ENCODE measurements around the gene ADI1. TPM values are rescaled to one million over a fixed set of nuclear protein-coding genes. Genes with fewer than 3 reads are reported as not detected.
"Not testable (repeated sequence)": the region's sequence is repeated elsewhere in the genome, so short reads cannot be mapped to it uniquely, and the experiment has no call there.

The ADI1 gene
- total RNA-seq, 4 donors from 2014 or later = 44.1 to 110 (median 78.1) TPM

GRCh38 chr2:3518496-3519254, 656 bp downstream of the ADI1 start:
- Histone ChIP-seq H3K4me1 (peaks cover 3 to 20% (median 12%) of the 10 kb centered on the region in 4 donors), H3K27me3 (no peaks in the 10 kb centered on the region), H3K4me3 (peak overlapping the region; percentile 70 to 97 (median 84)), H3K27ac (peak overlapping the region; percentile 97 to 100 (median 98)), H3K36me3 (peaks cover 0 to under 1% (median under 1%) of the 10 kb centered on the region in 4 donors), H3K9me3 (no peaks in the 10 kb centered on the region)
- in situ Hi-C loops (cut with MboI; ENCODE audit: low pct_ligation_motif_present in 1 of 4, low pct_unique_long_range_greater_than_20kb in 1 of 4, low sequenced_read_pairs in 3 of 4) (no loop called here), intact Hi-C loops (cut with DNase I; ENCODE audit: low total_unique reads) (no loop called here)
- WGBS, 2 donors (ENCODE audit: low coverage in 1 of 2) = 0% methylated on average over 53 of the region's 67 CpGs; no CpG with 5 or more reads in 1 of the 2 donors
- DNase-seq = peak; percentile 98
- no peak for TF ChIP-seq CTCF (IDR thresholded peaks at IDR 0.05)
- TF ChIP-seq EP300 (IDR thresholded peaks at IDR 0.05; ENCODE audit: low read depth) = no peak
- TF ChIP-seq POLR2AphosphoS5 (IDR thresholded peaks at IDR 0.05) = peak; percentile 69 to 85 (median 72)
- TF ChIP-seq POLR2A (IDR thresholded peaks at IDR 0.05) = peak; percentile 73

- no peaks in the 10 kb centered on the region for H3K27me3 ChIP-seq
- H3K36me3 ChIP-seq = peaks cover 0 to 8% (median 4%) of the 10 kb centered on the region in 4 donors
- intact Hi-C loops (cut with DNase I; ENCODE audit: low total_unique reads) (no loop called here), in situ Hi-C loops (cut with MboI; ENCODE audit: low pct_ligation_motif_present in 1 of 4, low pct_unique_long_range_greater_than_20kb in 1 of 4, low sequenced_read_pairs in 3 of 4) (no loop called here)
- H3K4me3 ChIP-seq = peak overlapping the region; percentile 70 to 97 (median 84)
- H3K27ac ChIP-seq = peak overlapping the region; percentile 97 to 100 (median 98)
- H3K4me1 ChIP-seq = peaks cover 3 to 16% (median 12%) of the 10 kb centered on the region in 4 donors
- no peaks in the 10 kb centered on the region for H3K9me3 ChIP-seq
- TF ChIP-seq CTCF (IDR thresholded peaks at IDR 0.05) (no peak), POLR2AphosphoS5 (IDR thresholded peaks at IDR 0.05) (no peak), EP300 (IDR thresholded peaks at IDR 0.05; ENCODE audit: low read depth) (no peak), POLR2A (IDR thresholded peaks at IDR 0.05) (no peak)
- DNase-seq = no peak
- WGBS, 2 donors (ENCODE audit: low coverage in 1 of 2) = 25 to 51% methylated on average over 2 to 3 of the region's 3 CpGs
Measured at GRCh38 chr2:3517948-3518495, 1.3 kb downstream of the ADI1 start.

GRCh38 chr2:3516831-3517230, 2.5 kb downstream of the ADI1 start:
- Histone ChIP-seq H3K4me3 (no peak overlapping the region), H3K4me1 (peaks cover 3 to 16% (median 12%) of the 10 kb centered on the region in 4 donors), H3K36me3 (peaks cover 0 to 19% (median 9%) of the 10 kb centered on the region in 4 donors), H3K9me3 (no peaks in the 10 kb centered on the region), H3K27ac (no peak overlapping the region), H3K27me3 (no peaks in the 10 kb centered on the region)
- WGBS, 2 donors (ENCODE audit: low coverage in 1 of 2) = 93 to 94% methylated on average over 2 to 3 of the region's 3 CpGs
- in situ Hi-C loops (cut with MboI; ENCODE audit: low pct_ligation_motif_present in 1 of 4, low pct_unique_long_range_greater_than_20kb in 1 of 4, low sequenced_read_pairs in 3 of 4) (no loop called here), intact Hi-C loops (cut with DNase I; ENCODE audit: low total_unique reads) (no loop called here)
- TF ChIP-seq EP300 (IDR thresholded peaks at IDR 0.05; ENCODE audit: low read depth) (no peak), CTCF (IDR thresholded peaks at IDR 0.05) (no peak), POLR2A (IDR thresholded peaks at IDR 0.05) (no peak)
- no peak for DNase-seq

GRCh38 chr2:3515438-3515837, 3.9 kb downstream of the ADI1 start:
- H3K36me3 ChIP-seq = peaks cover 0 to 30% (median 14%) of the 10 kb centered on the region in 4 donors
- DNase-seq; H3K27me3 ChIP-seq; intact Hi-C loops (cut with DNase I; ENCODE audit: low total_unique reads); H3K9me3 ChIP-seq; H3K4me3 ChIP-seq; in situ Hi-C loops (cut with MboI; ENCODE audit: low pct_ligation_motif_present in 1 of 4, low pct_unique_long_range_greater_than_20kb in 1 of 4, low sequenced_read_pairs in 3 of 4); H3K27ac ChIP-seq: not testable (repeated sequence)
- WGBS, 2 donors (ENCODE audit: low coverage in 1 of 2) = 91 to 100% methylated on average over 4 to 5 of the region's 5 CpGs
- peaks cover 1 to 15% (median 11%) of the 10 kb centered on the region in 4 donors for H3K4me1 ChIP-seq

All from transverse colon (tissue), 4 donors.